IPS-18c (cell line): Measurements from ENCODE around the gene EIF5A2.
A peak's percentile ranks its signal among the peaks of the same experiment; 100 is the strongest.
"Not testable (repeated sequence)": the region's sequence is repeated elsewhere in the genome, so short reads cannot be mapped to it uniquely, and the experiment has no call there.

ENCODE experiments used
- H3K4me3 ChIP-seq: 2 replicates; pipeline ENCODE4 v1.7.0; 2013; ENCODE audit warnings: low read depth, mild to moderate bottlenecking, low read length, moderate library complexity; ENCODE audit not compliant: insufficient read depth
- H3K9me3 ChIP-seq: one replicate; pipeline ENCODE4 v1.6.1; 2013; ENCODE audit warnings: mild to moderate bottlenecking, low read length, moderate library complexity; ENCODE audit not compliant: control insufficient read depth, insufficient read depth

EIF5A2 gene

GRCh38 chr3:170908235-170909116 is at the start of gene EIF5A2:
Gene EIF5A2 (minus strand): TSS chr3:170908637. CDS start chr3:170907806, 831 bp downstream.
- Histone ChIP-seq H3K4me3 (peak within 1 kb of the TSS; percentile 74), H3K9me3 (peaks cover 7% of the 10 kb centered on the region)

- Histone ChIP-seq H3K9me3 (no peaks in the 10 kb centered on the region), H3K4me3 (no peak overlapping the region)
Measured at GRCh38 chr3:170956647-170957046, 48.2 kb upstream of the EIF5A2 start.

- H3K9me3 ChIP-seq = no peaks in the 10 kb centered on the region
Measured at GRCh38 chr3:170953736-170954135, 45.3 kb upstream of the EIF5A2 start.

GRCh38 chr3:170953229-170953628 is 44.8 kb upstream of the EIF5A2 start:
- H3K9me3 ChIP-seq = no peaks in the 10 kb centered on the region

More at GRCh38 chr3:170953736-170954135, 45.3 kb upstream of the EIF5A2 start:
- no peak overlapping the region for H3K4me3 ChIP-seq

GRCh38 chr3:170949211-170949610 is 40.8 kb upstream of the EIF5A2 start:
- no peak overlapping the region for H3K4me3 ChIP-seq
- peaks cover 7% of the 10 kb centered on the region for H3K9me3 ChIP-seq

More at GRCh38 chr3:170953229-170953628, 44.8 kb upstream of the EIF5A2 start:
- H3K4me3 ChIP-seq = no peak overlapping the region

- Histone ChIP-seq H3K9me3 (peaks cover 7% of the 10 kb centered on the region), H3K4me3 (no peak overlapping the region)
Measured at GRCh38 chr3:170947018-170947769, 38.8 kb upstream of the EIF5A2 start.

GRCh38 chr3:170942011-170942410 is 33.6 kb upstream of the EIF5A2 start:
- H3K4me3 ChIP-seq = no peak overlapping the region
- H3K9me3 ChIP-seq = peaks cover 9% of the 10 kb centered on the region

- Histone ChIP-seq H3K9me3 (peaks cover 5% of the 10 kb centered on the region), H3K4me3 (no peak overlapping the region)
Measured at GRCh38 chr3:170941551-170941950, 33.1 kb upstream of the EIF5A2 start.

- H3K9me3 ChIP-seq, H3K4me3 ChIP-seq: not testable (repeated sequence)
Measured at GRCh38 chr3:170933039-170933438, 24.6 kb upstream of the EIF5A2 start.

GRCh38 chr3:170923553-170923952 is 15.1 kb upstream of the EIF5A2 start:
- not testable (repeated sequence) for H3K4me3 ChIP-seq, H3K9me3 ChIP-seq

GRCh38 chr3:170918715-170919114 is 10.3 kb upstream of the EIF5A2 start:
- H3K9me3 ChIP-seq = no peaks in the 10 kb centered on the region
- H3K4me3 ChIP-seq = no peak overlapping the region

- H3K9me3 ChIP-seq = no peaks in the 10 kb centered on the region
Measured at GRCh38 chr3:170914690-170915089, 6.3 kb upstream of the EIF5A2 start.

GRCh38 chr3:170914212-170914611 is 5.8 kb upstream of the EIF5A2 start:
- peaks cover 2% of the 10 kb centered on the region for H3K9me3 ChIP-seq
- H3K4me3 ChIP-seq = no peak overlapping the region

More at GRCh38 chr3:170914690-170915089, 6.3 kb upstream of the EIF5A2 start:
- no peak overlapping the region for H3K4me3 ChIP-seq

- Histone ChIP-seq H3K4me3 (no peak overlapping the region), H3K9me3 (peaks cover 7% of the 10 kb centered on the region)
Measured at GRCh38 chr3:170911051-170911450, 2.6 kb upstream of the EIF5A2 start.

- Histone ChIP-seq H3K9me3 (peaks cover 7% of the 10 kb centered on the region), H3K4me3 (no peak overlapping the region)
Measured at GRCh38 chr3:170910542-170910941, 2.1 kb upstream of the EIF5A2 start.

GRCh38 chr3:170909129-170909903 is 879 bp upstream of the EIF5A2 start:
- Histone ChIP-seq H3K4me3 (0 out of 2 replicates have a peak overlapping the region, but pooled peaks have one; percentile 11), H3K9me3 (peaks cover 7% of the 10 kb centered on the region)

- peak overlapping the region; percentile 74 for H3K4me3 ChIP-seq
Measured at GRCh38 chr3:170907637-170908234, 701 bp downstream of the EIF5A2 start.

More at GRCh38 chr3:170907637-170908234, 701 bp downstream of the EIF5A2 start:
- peaks cover 7% of the 10 kb centered on the region for H3K9me3 ChIP-seq
